Kidney epithelial cell (primary cell): ENCODE data around the gene RAB3IL1. TPM values are rescaled to one million over a fixed set of nuclear protein-coding genes. Genes with fewer than 3 reads are reported as not detected.
A peak's percentile ranks its signal among the peaks of the same experiment; 100 is the strongest.
"Not testable (repeated sequence)": the region's sequence is repeated elsewhere in the genome, so short reads cannot be mapped to it uniquely, and the experiment has no call there.

Experiments used
- DNase-seq: peaks from one replicate; pipeline ENCODE4 v3.0.0-alpha.2; 2010; ENCODE audit warnings: low read depth
- H3K27me3 ChIP-seq: 2 replicates; pipeline ENCODE4 v1.6.0; 2011; ENCODE audit warnings: low read length; ENCODE audit not compliant: control insufficient read depth, insufficient read depth
- H3K36me3 ChIP-seq: 2 replicates; pipeline ENCODE4 v1.5.1; 2011; ENCODE audit warnings: low read length; ENCODE audit not compliant: control insufficient read depth, insufficient read depth
- H3K4me3 ChIP-seq: 2 replicates; pipeline ENCODE4 v1.5.1; 2011; ENCODE audit warnings: low read depth, mild to moderate bottlenecking, control low read depth, low read length
- CTCF ChIP-seq: IDR thresholded peaks from 2 replicates; pipeline ENCODE4 v1.5.1; 2011; ENCODE audit warnings: mild to moderate bottlenecking, moderate library complexity, low read length, control low read depth, inconsistent platforms; ENCODE audit not compliant: insufficient read depth, poor library complexity, severe bottlenecking
- total RNA-seq: library from RNA; depleted of rRNA; stranded (reverse); fragments of >200 nt; gene quantifications from 2 replicates; pipeline ENCODE4 v1.2.3, GENCODE V29; 2015

Gene RAB3IL1
- total RNA-seq, result 5.2 and 9.9 TPM in 2 replicates

GRCh38 chr11:61917334-61918109, at the start of gene RAB3IL1:
TSS of gene RAB3IL1 (minus strand) at chr11:61917566. CDS start at chr11:61917367, 199 bp downstream.
- no peak for DNase-seq
- H3K27me3 ChIP-seq, result peaks cover 37% of the 10 kb centered on the region
- no peak for TF ChIP-seq CTCF
- peak within 1 kb of the TSS; percentile 31 for H3K4me3 ChIP-seq
- H3K36me3 ChIP-seq, result no peaks in the 10 kb centered on the region

GRCh38 chr11:61966734-61967115, 49.4 kb upstream of the RAB3IL1 start:
- Histone ChIP-seq H3K27me3 (no peaks in the 10 kb centered on the region), H3K4me3 (peak overlapping the region; percentile 65), H3K36me3 (peaks cover 2% of the 10 kb centered on the region)
- no peak for DNase-seq
- no peak for TF ChIP-seq CTCF

- H3K36me3 ChIP-seq, DNase-seq: not testable (repeated sequence)
- peak overlapping the region; percentile 65 for H3K4me3 ChIP-seq
Observed at GRCh38 chr11:61964666-61965271, 47.4 kb upstream of the RAB3IL1 start.

GRCh38 chr11:61964058-61964665, 46.8 kb upstream of the RAB3IL1 start:
- peaks cover 2% of the 10 kb centered on the region for H3K36me3 ChIP-seq
- H3K27me3 ChIP-seq, result no peaks in the 10 kb centered on the region
- no peak overlapping the region for H3K4me3 ChIP-seq
- no peak for DNase-seq
- no peak for TF ChIP-seq CTCF

More at GRCh38 chr11:61964666-61965271, 47.4 kb upstream of the RAB3IL1 start:
- not testable (repeated sequence) for H3K27me3 ChIP-seq

GRCh38 chr11:61963282-61964057, 46.1 kb upstream of the RAB3IL1 start:
- no peak for TF ChIP-seq CTCF
- Histone ChIP-seq H3K36me3 (peaks cover 2% of the 10 kb centered on the region), H3K4me3 (no peak overlapping the region), H3K27me3 (no peaks in the 10 kb centered on the region)
- DNase-seq, result no peak

GRCh38 chr11:61963016-61963281, 45.6 kb upstream of the RAB3IL1 start:
- H3K36me3 ChIP-seq, result peaks cover 2% of the 10 kb centered on the region
- no peak for DNase-seq
- no peak overlapping the region for H3K4me3 ChIP-seq
- TF ChIP-seq CTCF, result no peak
- no peaks in the 10 kb centered on the region for H3K27me3 ChIP-seq
